IMR-90 (cell line): ENCODE data around the gene NPAS3. TPM values are rescaled to one million over a fixed set of nuclear protein-coding genes. Genes with fewer than 3 reads are reported as not detected.

Source experiments
- ATAC-seq: fragments of 200-7000 bp; cut with Tn5 transposase; 2 replicates; pipeline ENCODE4 v1.9.1; 2020; ENCODE audit warnings: low read depth, mild to moderate bottlenecking, moderate library complexity
- BruUV-seq: library from RNA; stranded (reverse); fragments of 400-500 nt; replicated peaks from 2 replicates; lab custom pipeline; 2021; lab: Mats Ljungman, UMichigan
- CTCF ChIA-PET: fragments of 300-600 bp; formaldehyde crosslinking; extraction: SDS; loops from one replicate; lab custom pipeline; 2021; ENCODE audit warnings: antibody characterized with exemption; lab: Yijun Ruan, JAX
- POLR2A ChIA-PET: fragments of 300-600 bp; sonication (Branson Sonifier 250); formaldehyde crosslinking; loops from one replicate; lab custom pipeline; 2022; ENCODE audit warnings: antibody characterized with exemption; ENCODE audit not compliant: unreplicated experiment; lab: Charles Lee
- DNase-seq: peaks from one replicate; pipeline ENCODE4 v3.0.0; 2013
- H2AFZ ChIP-seq: replicated peaks from 2 replicates; pipeline ENCODE3; 2013; ENCODE audit warnings: low read length, mild to moderate bottlenecking; ENCODE audit not compliant: poor library complexity
- H2AK5ac ChIP-seq: 2 replicates; pipeline ENCODE4 v1.6.1; 2013; ENCODE audit warnings: low read depth, low read length, inconsistent platforms
- H2AK9ac ChIP-seq: replicated peaks from 2 replicates; pipeline ENCODE3; 2013; ENCODE audit warnings: mild to moderate bottlenecking, low read depth, low read length, moderate library complexity; ENCODE audit not compliant: poor library complexity
- H2BK120ac ChIP-seq: 2 replicates; pipeline ENCODE4 v1.6.1; 2013; ENCODE audit warnings: low read depth, low read length, inconsistent platforms
- H2BK15ac ChIP-seq: 3 replicates; pipeline ENCODE4 v1.6.1; 2013; ENCODE audit warnings: low read depth, low read length, inconsistent platforms
- H2BK20ac ChIP-seq: 2 replicates; pipeline ENCODE4 v1.6.1; 2013; ENCODE audit warnings: low read depth, mild to moderate bottlenecking, inconsistent platforms, low read length, moderate library complexity
- H2BK5ac ChIP-seq: 2 replicates; pipeline ENCODE4 v1.6.1; 2013; ENCODE audit warnings: mild to moderate bottlenecking, low read depth, low read length, inconsistent platforms; ENCODE audit not compliant: poor library complexity, severe bottlenecking
- H3K14ac ChIP-seq: replicated peaks from 2 replicates; pipeline ENCODE4 v1.6.1; 2013; ENCODE audit warnings: low read depth, low read length, inconsistent platforms
- H3K18ac ChIP-seq: 2 replicates; pipeline ENCODE4 v1.6.1; 2013; ENCODE audit warnings: low read depth, low read length, control low read depth
- H3K23ac ChIP-seq: 2 replicates; pipeline ENCODE4 v1.6.1; 2013; ENCODE audit warnings: low read depth, low read length, inconsistent platforms
- H3K27ac ChIP-seq: 2 replicates; pipeline ENCODE4 v1.5.1; 2013; ENCODE audit warnings: mild to moderate bottlenecking, control low read depth, low read length; ENCODE audit not compliant: insufficient read depth
- H3K27me3 ChIP-seq: 2 replicates; pipeline ENCODE4 v1.6.1; 2013; ENCODE audit warnings: low read length; ENCODE audit not compliant: control insufficient read depth, insufficient read depth
- H3K36me3 ChIP-seq: 2 replicates; pipeline ENCODE4 v1.6.1; 2013; ENCODE audit warnings: low read length, mixed read lengths; ENCODE audit not compliant: control insufficient read depth, insufficient read depth
- H3K4ac ChIP-seq: 2 replicates; pipeline ENCODE4 v1.6.1; 2013; ENCODE audit warnings: low read depth, low read length, inconsistent platforms
- H3K4me1 ChIP-seq: 2 replicates; pipeline ENCODE4 v1.6.1; 2013; ENCODE audit warnings: low read length, mixed read lengths; ENCODE audit not compliant: control insufficient read depth, insufficient read depth
- H3K4me2 ChIP-seq: 2 replicates; pipeline ENCODE4 v1.6.1; 2013; ENCODE audit warnings: low read depth, mild to moderate bottlenecking, control low read depth, low read length, moderate library complexity
- H3K4me3 ChIP-seq: 2 replicates; pipeline ENCODE4 v1.5.1; 2013; ENCODE audit warnings: low read depth, mild to moderate bottlenecking, control low read depth, low read length, moderate library complexity; ENCODE audit not compliant: insufficient read depth
- H3K56ac ChIP-seq: 2 replicates; pipeline ENCODE4 v1.6.1; 2013; ENCODE audit warnings: low read length, inconsistent platforms; ENCODE audit not compliant: insufficient read depth; ENCODE audit errors: extremely low read depth
- H3K79me1 ChIP-seq, 2 experiments: 2 replicates each; pipeline ENCODE4 v1.6.1; 2013; ENCODE audit warnings: low read length in 2 of 2, inconsistent platforms in 1 of 2, low read depth in 1 of 2
- H3K9ac ChIP-seq: 2 replicates; pipeline ENCODE4 v1.6.1; 2013; ENCODE audit warnings: low read depth, low read length, control low read depth
- H3K9me1 ChIP-seq: 2 replicates; pipeline ENCODE4 v1.6.1; 2013; ENCODE audit warnings: low read length, inconsistent platforms; ENCODE audit not compliant: insufficient read depth
- H3K9me3 ChIP-seq: 2 replicates; pipeline ENCODE4 v1.6.1; 2013; ENCODE audit warnings: low read length; ENCODE audit not compliant: control insufficient read depth, insufficient read depth
- H4K20me1 ChIP-seq: 2 replicates; pipeline ENCODE4 v1.6.1; 2013; ENCODE audit warnings: low read length, inconsistent platforms; ENCODE audit not compliant: insufficient read depth
- H4K5ac ChIP-seq: 2 replicates; pipeline ENCODE4 v1.6.1; 2013; ENCODE audit warnings: mild to moderate bottlenecking, low read depth, low read length, control low read depth
- H4K8ac ChIP-seq, 2 experiments: 2 replicates each; pipeline ENCODE4 v1.6.1; 2013; ENCODE audit warnings: low read depth in 2 of 2, low read length in 2 of 2, control low read depth in 1 of 2, inconsistent platforms in 1 of 2
- H4K91ac ChIP-seq: 2 replicates; pipeline ENCODE4 v1.6.1; 2013; ENCODE audit warnings: low read depth, low read length, inconsistent platforms; ENCODE audit not compliant: insufficient read depth
- BHLHE40 ChIP-seq: fragments of 150-350 bp; IDR thresholded peaks from 2 replicates; pipeline ENCODE4 v1.6.1; 2016; ENCODE audit warnings: mild to moderate bottlenecking, low read depth, low read length
- CEBPB ChIP-seq: IDR thresholded peaks from 2 replicates; pipeline ENCODE4 v1.6.1; 2012; ENCODE audit warnings: low read depth, low read length, improper control_type of control experiment
- CHD1 ChIP-seq: IDR thresholded peaks from 2 replicates; pipeline ENCODE4 v1.6.1; 2012; ENCODE audit warnings: low read depth, low read length, improper control_type of control experiment
- CTCF ChIP-seq: conservative IDR thresholded peaks from 2 replicates; pipeline ENCODE4 v1.5.1; 2012; ENCODE audit warnings: mild to moderate bottlenecking, low read depth, low read length, improper control_type of control experiment
- ELK1 ChIP-seq: fragments of 150-350 bp; IDR thresholded peaks from 2 replicates; pipeline ENCODE4 v1.6.1; 2016; ENCODE audit warnings: low read depth, mild to moderate bottlenecking, low read length, moderate library complexity, borderline replicate concordance
- FOS ChIP-seq: fragments of 150-350 bp; IDR thresholded peaks from 2 replicates; pipeline ENCODE4 v1.6.1; 2016; ENCODE audit warnings: low read depth, low read length
- MAFK ChIP-seq: IDR thresholded peaks from 2 replicates; pipeline ENCODE4 v1.6.1; 2012; ENCODE audit warnings: low read depth, low read length, improper control_type of control experiment
- MAZ ChIP-seq: IDR thresholded peaks from 2 replicates; pipeline ENCODE4 v1.6.1; 2012; ENCODE audit warnings: low read depth, mild to moderate bottlenecking, low read length, improper control_type of control experiment, moderate library complexity, borderline replicate concordance
- MXI1 ChIP-seq: IDR thresholded peaks from 2 replicates; pipeline ENCODE4 v1.6.1; 2012; ENCODE audit warnings: low read depth, mild to moderate bottlenecking, low read length, moderate library complexity, borderline replicate concordance
- NFE2L2 ChIP-seq: fragments of 150-350 bp; IDR thresholded peaks from 2 replicates; pipeline ENCODE4 v1.6.1; 2016; ENCODE audit warnings: low read depth, mild to moderate bottlenecking, low read length
- POLR2A ChIP-seq: IDR thresholded peaks from 2 replicates; pipeline ENCODE4 v1.6.1; 2012; ENCODE audit warnings: mild to moderate bottlenecking, low read depth, low read length
- RAD21 ChIP-seq: IDR thresholded peaks from 2 replicates; pipeline ENCODE4 v1.6.1; 2012; ENCODE audit warnings: low read length, improper control_type of control experiment
- RCOR1 ChIP-seq: IDR thresholded peaks from 2 replicates; pipeline ENCODE4 v1.6.1; 2012; ENCODE audit warnings: mild to moderate bottlenecking, low read length, improper control_type of control experiment; ENCODE audit not compliant: insufficient replicate concordance
- RFX5 ChIP-seq: IDR thresholded peaks from 2 replicates; pipeline ENCODE4 v1.8.0; 2012; ENCODE audit warnings: low read depth, mild to moderate bottlenecking, low read length, moderate library complexity
- SMC3 ChIP-seq: fragments of 150-350 bp; IDR thresholded peaks from 2 replicates; pipeline ENCODE4 v1.6.1; 2016; ENCODE audit warnings: low read depth, mild to moderate bottlenecking, antibody characterized with exemption, low read length, moderate library complexity
- USF2 ChIP-seq: fragments of 150-350 bp; IDR thresholded peaks from 2 replicates; pipeline ENCODE4 v1.6.1; 2017; ENCODE audit warnings: mild to moderate bottlenecking, antibody characterized with exemption, low read length, low read depth
- WGBS, 2 experiments: methylation state at CpG; one replicate each; pipeline versions ENCODE4 v1.1.5 to v1.1.7; 2013; ENCODE audit warnings: missing lambda C conversion rate in 2 of 2; ENCODE audit not compliant: insufficient read length in 1 of 2; ENCODE audit errors: extremely low coverage in 2 of 2; 5-methylcytosine and 5-hydroxymethylcytosine counted together
- dilution Hi-C: fragments of 300-500 bp; cut with HindIII; formaldehyde crosslinking; loops from one replicate; pipeline ENCODE4 v1.14.3; 2018; ENCODE audit warnings: low sequenced_read_pairs; ENCODE audit not compliant: unreplicated experiment
- in situ Hi-C: fragments of 300-500 bp; cut with MboI; formaldehyde crosslinking; loops from 3 replicates; pipeline ENCODE4 v1.14.3; 2019; ENCODE audit warnings: low sequenced_read_pairs, inconsistent platforms, mixed read lengths
- intact Hi-C: fragments of 100-400 bp; cut with micrococcal nuclease; formaldehyde crosslinking; loops from 2 replicates; pipeline ENCODE4 v1.10.0; 2022
- polyA plus RNA-seq, 3 experiments: library from polyadenylated mRNA; depleted of rRNA; stranded (reverse); fragments of >200 nt; gene quantifications; 2 replicates each; pipeline ENCODE4 v1.2.3, GENCODE V29; 2012; ENCODE audit warnings: low replicate concordance in 1 of 3
- total RNA-seq: library from RNA; depleted of rRNA; stranded (reverse); fragments of >200 nt; gene quantifications from 2 replicates; pipeline ENCODE4 v1.2.3, GENCODE V29; 2012

NPAS3 gene
- total and polyA plus RNA-seq, 2 of the 4 experiments (the other 2 are of a cell fraction), result not detected

- H3K4ac ChIP-seq, result no peak overlapping the region
- no CpG with 5 or more reads among the region's 3 CpGs for WGBS, 2 experiments
These were observed 57.7 kb downstream of the NPAS3 start for GRCh38 chr14:32996343-32996742.

More at GRCh38 chr14:32996343-32996742, 57.7 kb downstream of the NPAS3 start:
- no peak overlapping the region for H3K18ac ChIP-seq
- no peak overlapping the region for H3K14ac ChIP-seq
- H3K79me1 ChIP-seq, result no peaks in the 10 kb centered on the region
- H3K27me3 ChIP-seq, result no peaks in the 10 kb centered on the region
- no peak overlapping the region for H4K91ac ChIP-seq
- no peaks in the 10 kb centered on the region for H3K9me1 ChIP-seq
- ChIA-PET POLR2A (no interaction called here), CTCF (no interaction called here)
- intact Hi-C loops (no loop called here), dilution Hi-C loops (no loop called here), in situ Hi-C loops (no loop called here)
- no peak overlapping the region for H2BK5ac ChIP-seq
- H2BK120ac ChIP-seq, result no peak overlapping the region
- H2AK5ac ChIP-seq, result no peak overlapping the region
- no peak overlapping the region for H3K27ac ChIP-seq
- no peak overlapping the region for H3K56ac ChIP-seq
- H4K8ac ChIP-seq, result no peak overlapping the region
- H3K4me3 ChIP-seq, result no peak overlapping the region
- H2BK20ac ChIP-seq, result no peak overlapping the region
- TF ChIP-seq POLR2A (no peak), MAFK (no peak), CTCF (no peak), USF2 (no peak), SMC3 (no peak), FOS (no peak), RFX5 (no peak), CHD1 (no peak), BHLHE40 (no peak), ELK1 (no peak), MXI1 (no peak), RCOR1 (no peak), NFE2L2 (no peak), MAZ (no peak), RAD21 (no peak), CEBPB (no peak)
- BruUV-seq, result no TSS peak
- no peaks in the 10 kb centered on the region for H3K4me1 ChIP-seq
- no peaks in the 10 kb centered on the region for H4K20me1 ChIP-seq
- no peak overlapping the region for H4K5ac ChIP-seq
- no peak overlapping the region for H3K23ac ChIP-seq
- no peak overlapping the region for H3K4me2 ChIP-seq
- DNase-seq (no peak), ATAC-seq (no peak)
- H3K9ac ChIP-seq, result no peak overlapping the region
- H2AK9ac ChIP-seq, result no peak overlapping the region
- no peaks in the 10 kb centered on the region for H3K36me3 ChIP-seq
- no peaks in the 10 kb centered on the region for H3K9me3 ChIP-seq
- H2BK15ac ChIP-seq, result no peak overlapping the region
- H2AFZ ChIP-seq, result no peak overlapping the region
